Neural progenitor cell (in vitro differentiated cells): Measurements from ENCODE around the gene CBX8.

Source experiments
- CTCF ChIP-seq: fragments of 200-600 bp; sonication (generic); IDR thresholded peaks from 2 replicates; pipeline ENCODE4 v1.5.1; 2017; ENCODE audit warnings: antibody characterized with exemption, mild to moderate bottlenecking
- EZH2 ChIP-seq: fragments of 200-600 bp; sonication (generic); IDR thresholded peaks from 2 replicates; pipeline ENCODE4 v1.6.1; 2017; ENCODE audit warnings: antibody characterized with exemption, mild to moderate bottlenecking, moderate library complexity

DNA sequence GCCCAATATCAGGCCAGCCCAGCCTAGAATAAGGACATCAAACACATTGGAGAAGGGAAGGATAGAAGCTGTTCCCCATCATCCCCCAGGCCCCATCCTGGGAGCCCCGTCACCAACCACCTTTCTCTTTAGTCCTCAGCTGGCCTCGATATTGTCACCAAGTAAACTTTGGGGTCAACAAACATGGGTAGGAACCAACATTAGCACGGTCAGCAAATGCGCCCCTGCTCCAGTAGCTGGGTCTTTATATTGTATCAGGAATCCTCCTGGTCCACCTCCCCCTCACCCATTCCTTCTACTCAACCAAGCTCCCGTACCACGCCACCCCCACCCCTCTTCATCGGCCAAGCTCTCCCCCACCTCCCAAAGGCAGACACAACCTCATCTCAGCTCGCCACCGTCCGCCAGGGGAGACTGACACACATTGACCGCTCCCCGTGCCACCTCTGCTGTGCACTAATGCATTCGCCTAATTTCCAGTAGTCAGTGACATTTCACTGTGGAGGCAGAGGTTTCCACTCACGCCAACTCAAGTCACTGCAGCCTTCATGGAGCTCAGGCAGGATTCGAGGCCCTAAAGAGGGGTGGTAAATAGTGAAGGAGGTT, 39.6 kb downstream of the CBX8 start:
- TF ChIP-seq CTCF: no peak
- no peak for TF ChIP-seq EZH2
